A549 (cell line): ENCODE measurements around the gene POGLUT2. TPM values are rescaled to one million over a fixed set of nuclear protein-coding genes. Genes with fewer than 3 reads are reported as not detected.

Experiments used
- ATAC-seq, 2 experiments: fragments of 200-7000 bp in 1 of 2; fragments of >200 bp in 1 of 2; cut with Nextera tagmentation in 1 of 2; cut with Tn5 transposase in 1 of 2; 3 replicates each; pipeline versions ENCODE4 v1.8.0 to v1.9.1; 2018 to 2020; ENCODE audit warnings: mild to moderate bottlenecking in 1 of 2, moderate library complexity in 1 of 2
- CTCF ChIA-PET: fragments of 300-600 bp; sonication (Branson Sonifier 250); formaldehyde crosslinking; extraction: SDS; loops from one replicate; lab custom pipeline; 2021; ENCODE audit warnings: antibody characterized with exemption, inconsistent platforms; lab: Yijun Ruan, JAX
- POLR2A ChIA-PET: fragments of 350-600 bp; formaldehyde crosslinking; extraction: SDS; loops from one replicate; lab custom pipeline; 2021; ENCODE audit warnings: antibody characterized with exemption, inconsistent platforms; lab: Yijun Ruan, JAX
- DNase-seq, 2 experiments: peaks; one replicate each; pipeline versions ENCODE4 v3.0.0 to v3.0.0-alpha.2; 2011 to 2016; ENCODE audit warnings: low read depth in 1 of 2, low spot score in 1 of 2
- FAIRE-seq: peaks from 2 replicates; lab custom pipeline; 2011; peaks lifted over from hg19 to GRCh38; lab: Jason Lieb, UNC
- H3K27ac ChIP-seq, 2 experiments: fragments of >200 bp; sonication (Bioruptor Twin); formaldehyde crosslinking; 3 replicates each; pipeline ENCODE4 v1.5.1; 2016 to 2017
- H3K4me1 ChIP-seq: fragments of >200 bp; sonication (Bioruptor Twin); formaldehyde crosslinking; 3 replicates; pipeline ENCODE4 v1.6.1; 2016
- H3K4me2 ChIP-seq: fragments of >200 bp; sonication (Bioruptor Twin); formaldehyde crosslinking; 3 replicates; pipeline ENCODE4 v1.6.1; 2016
- H3K4me3 ChIP-seq: fragments of >200 bp; sonication (Bioruptor Twin); formaldehyde crosslinking; 3 replicates; pipeline ENCODE4 v1.5.1; 2016
- H3K9me3 ChIP-seq: fragments of >200 bp; sonication (Bioruptor Twin); formaldehyde crosslinking; 3 replicates; pipeline ENCODE4 v1.6.1; 2016
- CBX8 ChIP-seq: fragments of 200-600 bp; sonication (generic); IDR thresholded peaks from 2 replicates; pipeline ENCODE4 v1.6.1; 2016
- CEBPB ChIP-seq, 2 experiments: fragments of >200 bp in 1 of 2; sonication (Bioruptor Twin) in 1 of 2; formaldehyde crosslinking in 1 of 2; IDR thresholded peaks; 2 replicates each; pipeline ENCODE4 v1.6.1; 2012 to 2016
- ELK1 ChIP-seq: fragments of 150-350 bp; IDR thresholded peaks from 2 replicates; pipeline ENCODE4 v1.6.1; 2014; ENCODE audit warnings: low read depth, mild to moderate bottlenecking, low read length
- FOSL2 ChIP-seq, 2 experiments: fragments of 450-650 bp in 1 of 2; fragments of >200 bp in 1 of 2; sonication (Bioruptor Twin) in 1 of 2; formaldehyde crosslinking; IDR thresholded peaks; 2 replicates each; pipeline versions ENCODE4 v1.5.0 to v1.6.1; 2016 to 2020; ENCODE audit warnings: mild to moderate bottlenecking in 1 of 2, moderate library complexity in 1 of 2
- FOXS1 ChIP-seq: fragments of 250-450 bp; sonication (Bioruptor Pico); IDR thresholded peaks from 2 replicates; pipeline ENCODE4 v1.5.0; 2020; ENCODE audit warnings: mild to moderate bottlenecking, moderate library complexity
- HES2 ChIP-seq: fragments of >200 bp; sonication (Bioruptor Twin); formaldehyde crosslinking; IDR thresholded peaks from 2 replicates; pipeline ENCODE4 v1.6.1; 2016
- HOXB13 ChIP-seq: fragments of 250-450 bp; sonication (Bioruptor Pico); IDR thresholded peaks from 2 replicates; pipeline ENCODE4 v1.5.0; 2020; ENCODE audit warnings: low read depth, mild to moderate bottlenecking, moderate library complexity
- HOXB5 ChIP-seq: fragments of 250-450 bp; sonication (Bioruptor Pico); IDR thresholded peaks from 2 replicates; pipeline ENCODE4 v1.5.0; 2020; ENCODE audit warnings: mild to moderate bottlenecking, moderate library complexity
- JUN ChIP-seq, 2 experiments: fragments of >200 bp; sonication (Bioruptor Twin); formaldehyde crosslinking; IDR thresholded peaks; 2 replicates in 1 of 2; 3 replicates in 1 of 2; pipeline ENCODE4 v1.6.1; 2016 to 2017
- JUNB ChIP-seq: fragments of >200 bp; sonication (Bioruptor Twin); formaldehyde crosslinking; IDR thresholded peaks from 2 replicates; pipeline ENCODE4 v1.6.1; 2016
- KDM5A ChIP-seq: fragments of 200-600 bp; sonication (generic); IDR thresholded peaks from 2 replicates; pipeline ENCODE4 v1.6.1; 2016; ENCODE audit warnings: antibody characterized with exemption, mild to moderate bottlenecking
- MAFK ChIP-seq: fragments of 450-650 bp; IDR thresholded peaks from 2 replicates; pipeline ENCODE4 v1.6.1; 2014; ENCODE audit not compliant: partially characterized antibody
- MAZ ChIP-seq: fragments of 150-350 bp; IDR thresholded peaks from 2 replicates; pipeline ENCODE4 v1.6.1; 2014; ENCODE audit warnings: antibody characterized with exemption, low read depth, low read length, borderline replicate concordance
- NFE2L2 ChIP-seq: fragments of 150-350 bp; conservative IDR thresholded peaks from 2 replicates; pipeline ENCODE4 v1.6.1; 2014; ENCODE audit warnings: low read length
- NPAS2 ChIP-seq: fragments of 250-450 bp; sonication (Bioruptor Pico); IDR thresholded peaks from 2 replicates; pipeline ENCODE4 v1.8.0; 2022; ENCODE audit warnings: mild to moderate bottlenecking, moderate library complexity, borderline replicate concordance
- PHF8 ChIP-seq: fragments of 200-600 bp; sonication (generic); IDR thresholded peaks from 2 replicates; pipeline ENCODE4 v1.6.1; 2016; ENCODE audit warnings: low read depth, mild to moderate bottlenecking, antibody characterized with exemption, moderate library complexity, borderline replicate concordance
- POLR2A ChIP-seq: IDR thresholded peaks from 2 replicates; pipeline ENCODE4 v1.6.1; 2012; ENCODE audit warnings: mild to moderate bottlenecking, low read length
- POLR2AphosphoS2 ChIP-seq: conservative IDR thresholded peaks from 2 replicates; pipeline ENCODE4 v1.6.1; 2012; ENCODE audit warnings: low read length, improper control_type of control experiment, inconsistent platforms
- RARB ChIP-seq: fragments of 250-450 bp; sonication (Bioruptor Pico); IDR thresholded peaks from 2 replicates; pipeline ENCODE4 v1.8.0; 2021; ENCODE audit warnings: mild to moderate bottlenecking, moderate library complexity
- REST ChIP-seq: fragments of 200-600 bp; sonication (generic); IDR thresholded peaks from 2 replicates; pipeline ENCODE4 v1.6.1; 2016; ENCODE audit warnings: antibody characterized with exemption, mild to moderate bottlenecking, moderate library complexity
- RNF2 ChIP-seq: fragments of 200-600 bp; sonication (generic); IDR thresholded peaks from 2 replicates; pipeline ENCODE4 v1.6.1; 2016; ENCODE audit warnings: low read depth, mild to moderate bottlenecking, antibody characterized with exemption, moderate library complexity, borderline replicate concordance
- TFCP2L1 ChIP-seq: fragments of 250-450 bp; sonication (Bioruptor Pico); IDR thresholded peaks from 2 replicates; pipeline ENCODE4 v1.5.0; 2021; ENCODE audit warnings: mild to moderate bottlenecking
- TP53 ChIP-seq: fragments of 250-450 bp; sonication (Bioruptor Pico); IDR thresholded peaks from 2 replicates; pipeline ENCODE4 v1.5.0; 2021; ENCODE audit warnings: mild to moderate bottlenecking, moderate library complexity
- ZC3H11A ChIP-seq: fragments of 450-650 bp; IDR thresholded peaks from 2 replicates; pipeline ENCODE4 v1.6.1; 2014; ENCODE audit warnings: antibody characterized with exemption, mild to moderate bottlenecking
- ZFP36 ChIP-seq: fragments of 450-650 bp; IDR thresholded peaks from 2 replicates; pipeline ENCODE4 v1.6.1; 2014; ENCODE audit warnings: borderline replicate concordance; ENCODE audit not compliant: partially characterized antibody
- WGBS: methylation state at CpG from one replicate; pipeline ENCODE4 v1.1.6; 2017; ENCODE audit errors: missing lambda C conversion rate; 5-methylcytosine and 5-hydroxymethylcytosine counted together
- polyA plus RNA-seq, 4 experiments: library from polyadenylated mRNA; depleted of rRNA in 3 of 4; stranded (reverse); fragments of >200 nt; fragmentation: RNase III in 1 of 4; extraction: RNeasy Plus Mini Kit Qiagen cat#74134 plus additional on column Dnase treatment in 1 of 4; gene quantifications; 2 replicates in 3 of 4; 3 replicates in 1 of 4; pipeline ENCODE4 v1.2.3, GENCODE V29; 2011 to 2017
- TF ChIP-seq, protein P1 (sequence below): IDR thresholded peaks from 2 replicates; pipeline ENCODE4 v1.6.1; 2012
- TF ChIP-seq, protein P2 (sequence below): IDR thresholded peaks from 2 replicates; pipeline ENCODE4 v1.6.1; 2012

The POGLUT2 gene
- polyA plus RNA-seq, 2 of the 4 experiments (the other 2 are of a cell fraction) = 5.3 to 9.1 TPM

GRCh38 chr13:102846261-102847015, 47.7 kb upstream of the POGLUT2 start:
- CTCF ChIA-PET = interaction anchor here (1.1 to 3.6 kb wide), 7 partner anchors 8 to 250 kb away, joined by 3 to 12 read pairs (median 4); partner anchors contain the start of gene TEX30
- peak; percentile 5 to 21 for DNase-seq
- FAIRE-seq = no peak
- 2% methylated on average over 30 of the region's 31 CpGs for WGBS
- TF ChIP-seq CEBPB (IDR thresholded peaks at IDR 0.05) = peak in 1 of 2 experiments; percentile 36; a peak in 2 of 4 replicates
- TF ChIP-seq, protein P1, sequence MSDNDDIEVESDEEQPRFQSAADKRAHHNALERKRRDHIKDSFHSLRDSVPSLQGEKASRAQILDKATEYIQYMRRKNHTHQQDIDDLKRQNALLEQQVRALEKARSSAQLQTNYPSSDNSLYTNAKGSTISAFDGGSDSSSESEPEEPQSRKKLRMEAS = no peak
- no peak; the same call in 1 of the 2 replicates for TF ChIP-seq PHF8
- TF ChIP-seq, protein P2, sequence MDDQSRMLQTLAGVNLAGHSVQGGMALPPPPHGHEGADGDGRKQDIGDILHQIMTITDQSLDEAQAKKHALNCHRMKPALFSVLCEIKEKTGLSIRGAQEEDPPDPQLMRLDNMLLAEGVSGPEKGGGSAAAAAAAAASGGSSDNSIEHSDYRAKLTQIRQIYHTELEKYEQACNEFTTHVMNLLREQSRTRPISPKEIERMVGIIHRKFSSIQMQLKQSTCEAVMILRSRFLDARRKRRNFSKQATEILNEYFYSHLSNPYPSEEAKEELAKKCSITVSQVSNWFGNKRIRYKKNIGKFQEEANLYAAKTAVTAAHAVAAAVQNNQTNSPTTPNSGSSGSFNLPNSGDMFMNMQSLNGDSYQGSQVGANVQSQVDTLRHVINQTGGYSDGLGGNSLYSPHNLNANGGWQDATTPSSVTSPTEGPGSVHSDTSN = no peak
- TF ChIP-seq KDM5A = no peak
- Histone ChIP-seq H3K27ac (peak overlapping the region; percentile 84 to 96), H3K9me3 (no peaks in the 10 kb centered on the region), H3K4me1 (peaks cover 8% of the 10 kb centered on the region; the same call in 1 of the 3 replicates), H3K4me2 (peak overlapping the region; percentile 92), H3K4me3 (peak overlapping the region; percentile 99)
- POLR2A ChIA-PET = interaction anchor here (0.6 to 2.5 kb wide), 10 partner anchors 9 to 267 kb away, joined by 3 to 23 read pairs (median 4); partner anchors contain the start of genes TEX30 and TPP2
- ATAC-seq = peak; percentile 52 to 63; a peak in 5 of 6 replicates

DNA sequence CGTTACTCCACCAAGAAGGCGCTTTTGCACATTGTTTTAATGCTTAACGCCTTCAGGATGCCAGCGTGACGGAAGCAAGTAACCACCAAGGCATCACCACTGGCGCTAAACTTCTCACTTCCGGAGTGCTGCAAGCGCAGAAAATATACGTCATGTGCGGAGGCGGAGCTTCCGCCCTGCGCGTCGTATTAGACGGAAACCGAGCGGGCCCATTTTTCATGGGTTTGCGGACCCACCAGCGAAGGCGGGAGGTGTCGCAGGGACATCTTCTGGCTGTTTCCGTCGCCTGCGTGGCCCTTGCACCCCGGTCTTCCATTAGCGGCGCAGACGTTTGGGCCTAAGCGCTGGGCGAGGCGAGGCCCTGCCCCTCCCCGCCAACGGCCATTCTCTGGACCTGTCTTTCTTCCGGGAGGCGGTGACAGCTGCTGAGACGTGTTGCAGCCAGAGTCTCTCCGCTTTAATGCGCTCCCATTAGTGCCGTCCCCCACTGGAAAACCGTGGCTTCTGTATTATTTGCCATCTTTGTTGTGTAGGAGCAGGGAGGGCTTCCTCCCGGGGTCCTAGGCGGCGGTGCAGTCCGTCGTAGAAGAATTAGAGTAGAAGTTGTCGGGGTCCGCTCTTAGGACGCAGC, 47.0 kb upstream of the POGLUT2 start, which contains the start of gene ERCC5:
Gene ERCC5 (plus strand): TSS at position 403 of the 631 bp plus-strand sequence. CDS start 235 bp downstream, outside the sequence.
- ChIA-PET POLR2A (interaction anchor here (0.6 to 2.5 kb wide), 13 partner anchors 9 to 267 kb away, joined by 3 to 23 read pairs (median 4); partner anchors contain the start of genes TEX30 and TPP2), CTCF (interaction anchor here (0.7 to 3.6 kb wide), 10 partner anchors 9 to 266 kb away, joined by 3 to 12 read pairs (median 4); partner anchors contain the start of gene TEX30)
- Histone ChIP-seq H3K27ac (peak within 1 kb of the TSS; percentile 84 to 96), H3K9me3 (no peaks in the 10 kb centered on the region), H3K4me3 (peak within 1 kb of the TSS; percentile 99), H3K4me2 (peak within 1 kb of the TSS; percentile 95), H3K4me1 (peaks cover 8% of the 10 kb centered on the region; the same call in 1 of the 3 replicates)
- ATAC-seq (peak; percentile 94 to 96), FAIRE-seq (no peak), DNase-seq (peak; percentile 28 to 95)
- 0% methylated on average over 13 of the region's 49 CpGs for WGBS
- TF ChIP-seq HOXB5 (no peak), NPAS2 (no peak), MAZ (no peak), ZC3H11A (no peak), CBX8 (no peak), JUN (IDR thresholded peaks at IDR 0.05) (peak; percentile 60 to 84; a peak in 3 of 5 replicates), FOXS1 (CRISPR knock-in tag) (no peak), TP53 (no peak), NFE2L2 (no peak), RARB (CRISPR knock-in tag) (no peak), CEBPB (IDR thresholded peaks at IDR 0.05) (no peak), ZFP36 (no peak), POLR2AphosphoS2 (no peak), HES2 (no peak), FOSL2 (IDR thresholded peaks at IDR 0.05) (no peak), FOSL2 (CRISPR knock-in tag; IDR thresholded peaks at IDR 0.05) (0 out of 2 replicates have a peak, but pooled peaks have one; percentile 9), MAFK (no peak), POLR2A (peak; percentile 24), HOXB13 (CRISPR knock-in tag) (no peak), RNF2 (no peak), ELK1 (no peak), PHF8 (0 out of 2 replicates have a peak, but pooled peaks have one; percentile 51), TFCP2L1 (CRISPR knock-in tag) (no peak), JUNB (no peak), REST (no peak)
- TF ChIP-seq, protein P2 = no peak
